SK-N-SH (cell line): Measurements from ENCODE around the gene MYLK. TPM values are rescaled to one million over a fixed set of nuclear protein-coding genes. Genes with fewer than 3 reads are reported as not detected.

Source experiments
- CTCF ChIA-PET: fragments of 300-600, 350-600 bp; formaldehyde crosslinking; extraction: SDS; loops from one replicate; lab custom pipeline; 2021; lab: Yijun Ruan, JAX
- POLR2A ChIA-PET: fragments of 350-600 bp; sonication (Branson Sonifier 250); formaldehyde crosslinking; extraction: SDS; loops from one replicate; lab custom pipeline; 2020; ENCODE audit warnings: antibody characterized with exemption, inconsistent platforms; lab: Yijun Ruan, JAX
- DNase-seq: peaks from one replicate; pipeline ENCODE4 v3.0.0; 2012
- H2AFZ ChIP-seq: fragments of 200-600 bp; sonication (generic); 2 replicates; pipeline ENCODE4 v1.8.1; 2016; ENCODE audit warnings: antibody characterized with exemption, mild to moderate bottlenecking, low read depth
- H3F3A ChIP-seq: fragments of 200-600 bp; sonication (generic); replicated peaks from 2 replicates; pipeline ENCODE3; 2016; ENCODE audit warnings: antibody characterized with exemption, mild to moderate bottlenecking; ENCODE audit not compliant: insufficient read depth
- H3K27ac ChIP-seq, 2 experiments: fragments of 200-500 bp in 1 of 2; fragments of 200-600 bp in 1 of 2; sonication (Bioruptor generic) in 1 of 2; sonication (generic), shearing (Covaris generic) in 1 of 2; 2 replicates each; pipeline versions ENCODE4 v1.5.1 to v1.6.1; 2014 to 2016; ENCODE audit warnings: low read depth in 2 of 2, inconsistent platforms in 1 of 2, low read length in 1 of 2, mild to moderate bottlenecking in 1 of 2, mixed read lengths in 1 of 2
- H3K27me3 ChIP-seq: fragments of 200-600 bp; sonication (generic), shearing (Covaris generic); 2 replicates; pipeline ENCODE4 v1.6.1; 2016; ENCODE audit warnings: mixed run types; ENCODE audit not compliant: insufficient read depth
- H3K36me3 ChIP-seq, 2 experiments: fragments of 200-500 bp in 1 of 2; fragments of 200-600 bp in 1 of 2; sonication (Bioruptor generic) in 1 of 2; sonication (generic) in 1 of 2; replicated peaks in 1 of 2; 2 replicates each; pipeline versions ENCODE3 to v1.5.1; 2014 to 2016; ENCODE audit warnings: low read length in 1 of 2, mild to moderate bottlenecking in 1 of 2; ENCODE audit not compliant: insufficient read depth in 2 of 2, control insufficient read depth in 1 of 2
- H3K4me1 ChIP-seq, 2 experiments: fragments of 200-500 bp in 1 of 2; fragments of 200-600 bp in 1 of 2; sonication (Bioruptor generic) in 1 of 2; sonication (generic), shearing (Covaris generic) in 1 of 2; 2 replicates each; pipeline versions ENCODE4 v1.5.1 to v1.6.1; 2014 to 2016; ENCODE audit warnings: low read depth in 1 of 2, low read length in 1 of 2, mixed run types in 1 of 2; ENCODE audit not compliant: insufficient read depth in 2 of 2, control insufficient read depth in 1 of 2
- H3K4me2 ChIP-seq: fragments of 200-600 bp; sonication (generic), shearing (Covaris generic); 2 replicates; pipeline ENCODE4 v1.6.1; 2017; ENCODE audit warnings: mixed run types
- H3K4me3 ChIP-seq, 2 experiments: fragments of 200-500 bp in 1 of 2; fragments of 200-600 bp in 1 of 2; sonication (Bioruptor generic) in 1 of 2; sonication (generic), shearing (Covaris generic) in 1 of 2; 2 replicates each; pipeline versions ENCODE4 v1.5.1 to v1.8.1; 2014 to 2016; ENCODE audit warnings: low read depth in 2 of 2, inconsistent platforms in 1 of 2, low read length in 1 of 2, mild to moderate bottlenecking in 1 of 2, mixed read lengths in 1 of 2, moderate library complexity in 1 of 2
- H3K79me2 ChIP-seq: fragments of 200-600 bp; sonication (generic); 2 replicates; pipeline ENCODE4 v1.8.1; 2017; ENCODE audit warnings: mild to moderate bottlenecking; ENCODE audit not compliant: insufficient read depth
- H3K9ac ChIP-seq: fragments of 200-600 bp; sonication (generic); 2 replicates; pipeline ENCODE4 v1.6.1; 2017; ENCODE audit warnings: mixed run types
- H3K9me2 ChIP-seq: fragments of 200-600 bp; sonication (generic); 2 replicates; pipeline ENCODE4 v1.6.1; 2017; ENCODE audit warnings: mixed run types
- H3K9me3 ChIP-seq: fragments of 200-600 bp; sonication (generic); 2 replicates; pipeline ENCODE4 v1.6.1; 2017; ENCODE audit warnings: mixed run types, mild to moderate bottlenecking, moderate library complexity
- H4K20me1 ChIP-seq: fragments of 200-600 bp; sonication (generic); 2 replicates; pipeline ENCODE4 v1.6.1; 2017; ENCODE audit warnings: mild to moderate bottlenecking, mixed run types; ENCODE audit not compliant: insufficient read depth
- CHD2 ChIP-seq: fragments of 150-350 bp; IDR thresholded peaks from 2 replicates; pipeline ENCODE4 v1.6.1; 2018; ENCODE audit warnings: low read length; ENCODE audit not compliant: partially characterized antibody
- EZH2phosphoT487 ChIP-seq: fragments of 200-600 bp; sonication (generic); IDR thresholded peaks from 2 replicates; pipeline ENCODE4 v1.6.1; 2017; ENCODE audit warnings: low read depth, mixed run types, mild to moderate bottlenecking, antibody characterized with exemption, moderate library complexity, borderline replicate concordance
- GATA2 ChIP-seq: sonication (generic); formaldehyde crosslinking; IDR thresholded peaks from 2 replicates; pipeline ENCODE4 v1.5.0; 2020; ENCODE audit warnings: mild to moderate bottlenecking, missing genetic modification reagents
- IRF3 ChIP-seq: fragments of 150-350 bp; IDR thresholded peaks from 2 replicates; pipeline ENCODE4 v1.6.1; 2016; ENCODE audit warnings: mild to moderate bottlenecking, low read depth, low read length
- NRF1 ChIP-seq: IDR thresholded peaks from 2 replicates; pipeline ENCODE4 v1.6.1; 2012; ENCODE audit warnings: low read depth, mild to moderate bottlenecking, low read length
- REST ChIP-seq: IDR thresholded peaks from 2 replicates; pipeline ENCODE4 v1.6.1; 2012; ENCODE audit warnings: mild to moderate bottlenecking, low read depth, low read length, moderate library complexity
- SIN3A ChIP-seq: IDR thresholded peaks from 2 replicates; pipeline ENCODE4 v1.6.1; 2012; ENCODE audit warnings: low read depth, mild to moderate bottlenecking, low read length, moderate library complexity, borderline replicate concordance
- TEAD4 ChIP-seq: IDR thresholded peaks from 2 replicates; pipeline ENCODE4 v1.4.0; 2012; ENCODE audit warnings: mild to moderate bottlenecking, borderline replicate concordance; ENCODE audit not compliant: insufficient read depth
- USF2 ChIP-seq: fragments of 150-350 bp; IDR thresholded peaks from 2 replicates; pipeline ENCODE4 v1.6.1; 2017; ENCODE audit warnings: antibody characterized with exemption, low read length, low read depth, borderline replicate concordance
- YY1 ChIP-seq: IDR thresholded peaks from 2 replicates; pipeline ENCODE4 v1.4.0; 2012; ENCODE audit warnings: low read depth, mild to moderate bottlenecking
- WGBS: methylation state at CpG from one replicate; pipeline ENCODE4 v1.1.6; 2017; ENCODE audit warnings: low lambda C conversion rate; 5-methylcytosine and 5-hydroxymethylcytosine counted together
- polyA plus RNA-seq, 3 experiments: library from polyadenylated mRNA; depleted of rRNA; stranded (reverse); fragments of >200 nt; gene quantifications; 2 replicates each; pipeline ENCODE4 v1.2.3, GENCODE V29; 2012
- TF ChIP-seq, protein P1 (sequence below): IDR thresholded peaks from 2 replicates; pipeline ENCODE4 v1.4.0; 2012; ENCODE audit warnings: low read depth

The MYLK gene
- polyA plus RNA-seq, 1 of the 3 experiments (the other 2 are of a cell fraction): 272 TPM

- no peak overlapping the region for H3K9ac ChIP-seq
- peaks cover 21% of the 10 kb centered on the region; the same call in 1 of the 2 replicates for H3K79me2 ChIP-seq
- no peak for DNase-seq
- peaks cover 30% of the 10 kb centered on the region; the same call in 1 of the 2 replicates for H3K9me3 ChIP-seq
- no peaks in the 10 kb centered on the region for H4K20me1 ChIP-seq
- H3F3A ChIP-seq: no peaks in the 10 kb centered on the region
- no peaks in the 10 kb centered on the region for H3K27me3 ChIP-seq
- H3K4me2 ChIP-seq: no peak overlapping the region
- H3K9me2 ChIP-seq: no peaks in the 10 kb centered on the region
- peaks cover 61 to 93% of the 10 kb centered on the region in 2 experiments for H3K36me3 ChIP-seq
- no peak overlapping the region for H3K27ac ChIP-seq
- no peak overlapping the region for H3K4me3 ChIP-seq
- ChIA-PET POLR2A (no interaction called here), CTCF (no interaction called here)
- no peak for TF ChIP-seq SIN3A
- TF ChIP-seq NRF1: no peak
- TF ChIP-seq YY1: no peak
- no peaks in the 10 kb centered on the region for H3K4me1 ChIP-seq
- no peak overlapping the region for H2AFZ ChIP-seq
Observed at GRCh38 chr3:123920868-123921267, 36.7 kb upstream of the MYLK start.

DNA sequence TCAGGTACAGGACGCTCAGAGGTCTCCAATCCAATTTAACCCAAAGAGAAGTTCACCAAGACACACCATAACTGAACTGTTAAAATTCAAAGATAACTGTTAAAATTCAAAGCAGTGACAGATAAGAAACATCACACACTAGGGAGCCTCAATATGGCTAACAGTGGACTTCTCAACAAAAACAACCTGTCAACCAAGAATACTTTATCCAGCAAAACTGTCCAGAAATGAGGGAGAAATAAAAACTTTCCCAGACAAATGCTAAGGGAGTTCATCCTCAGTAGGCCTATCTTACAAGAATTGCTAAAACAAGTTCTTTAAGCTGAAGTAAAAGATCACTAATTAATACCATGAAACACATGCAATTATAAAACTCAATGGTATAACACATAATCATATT is 36.3 kb upstream of the MYLK start:
- H3K27me3 ChIP-seq: no peaks in the 10 kb centered on the region
- H3K36me3 ChIP-seq: peaks cover 62 to 92% of the 10 kb centered on the region in 2 experiments
- H3K9me3 ChIP-seq: peaks cover 30% of the 10 kb centered on the region; the same call in 1 of the 2 replicates
- 97% methylated on average over 1 of the region's 1 CpG for WGBS
- H3K9me2 ChIP-seq: no peaks in the 10 kb centered on the region
- CTCF ChIA-PET: no interaction called here
- no peak overlapping the region for H2AFZ ChIP-seq
- no peaks in the 10 kb centered on the region for H3K4me1 ChIP-seq
- POLR2A ChIA-PET: no interaction called here
- no peaks in the 10 kb centered on the region for H4K20me1 ChIP-seq
- no peak overlapping the region for H3K4me3 ChIP-seq
- no peak overlapping the region for H3K4me2 ChIP-seq
- H3K9ac ChIP-seq: no peak overlapping the region
- no peak overlapping the region for H3K27ac ChIP-seq
- no peak for DNase-seq
- TF ChIP-seq IRF3 (no peak), REST (no peak), TEAD4 (no peak), GATA2 (CRISPR knock-in tag) (no peak), USF2 (no peak), CHD2 (no peak), EZH2phosphoT487 (no peak)
- TF ChIP-seq, protein P1, sequence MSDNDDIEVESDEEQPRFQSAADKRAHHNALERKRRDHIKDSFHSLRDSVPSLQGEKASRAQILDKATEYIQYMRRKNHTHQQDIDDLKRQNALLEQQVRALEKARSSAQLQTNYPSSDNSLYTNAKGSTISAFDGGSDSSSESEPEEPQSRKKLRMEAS: no peak
- peaks cover 21% of the 10 kb centered on the region; the same call in 1 of the 2 replicates for H3K79me2 ChIP-seq
- no peaks in the 10 kb centered on the region for H3F3A ChIP-seq
